Suprapubic skin (tissue), 4 donors: ENCODE results near the gene LMF2. TPM values are rescaled to one million over a fixed set of nuclear protein-coding genes. Genes with fewer than 3 reads are reported as not detected.

Source experiments
- DNase-seq, 2 donors: peaks; one replicate each; pipeline ENCODE4 v3.0.0-alpha.2; 2019; ENCODE audit warnings: low spot score in 2 of 2
- H3K27ac ChIP-seq: fragments of 200-600 bp; sonication (generic); one replicate; pipeline ENCODE4 v1.5.1; 2019
- H3K27me3 ChIP-seq: fragments of 200-600 bp; sonication (generic); one replicate; pipeline ENCODE4 v1.5.1; 2019
- H3K36me3 ChIP-seq: fragments of 200-600 bp; sonication (generic); one replicate; pipeline ENCODE4 v1.5.1; 2019
- H3K4me1 ChIP-seq: fragments of 200-600 bp; sonication (generic); one replicate; pipeline ENCODE4 v1.5.1; 2019
- H3K4me3 ChIP-seq: fragments of 200-600 bp; sonication (generic); one replicate; pipeline ENCODE4 v1.5.1; 2019; ENCODE audit warnings: mild to moderate bottlenecking
- H3K9me3 ChIP-seq: fragments of 200-600 bp; sonication (generic); one replicate; pipeline ENCODE4 v1.5.1; 2019
- CTCF ChIP-seq, 2 donors: fragments of 200-600 bp in 1 of 2; fragments of 450-650 bp in 1 of 2; sonication (generic) in 1 of 2; IDR thresholded peaks; one replicate each; pipeline ENCODE4 v1.5.1; 2016 to 2019; ENCODE audit warnings: antibody characterized with exemption in 2 of 2, mild to moderate bottlenecking in 1 of 2, moderate library complexity in 1 of 2
- EP300 ChIP-seq: sonication (generic); formaldehyde crosslinking; IDR thresholded peaks from one replicate; pipeline ENCODE4 v1.6.1; 2017; ENCODE audit warnings: antibody characterized with exemption
- POLR2A ChIP-seq, 2 donors: fragments of 450-650 bp; IDR thresholded peaks; one replicate each; pipeline ENCODE4 v1.6.1; 2017; ENCODE audit warnings: antibody characterized with exemption in 2 of 2, mild to moderate bottlenecking in 2 of 2, moderate library complexity in 2 of 2
- POLR2AphosphoS5 ChIP-seq, 3 donors: sonication (generic); formaldehyde crosslinking; IDR thresholded peaks; one replicate each; pipeline ENCODE4 v1.6.1; 2017; ENCODE audit warnings: antibody characterized with exemption in 3 of 3
- WGBS: methylation state at CpG from one replicate; pipeline ENCODE4 v1.1.5; 2018; 5-methylcytosine and 5-hydroxymethylcytosine counted together
- total RNA-seq, 4 donors: library from RNA; depleted of rRNA; stranded (reverse); fragments of >200 nt; gene quantifications; one replicate each; pipeline ENCODE4 v1.1.0, GENCODE V29; 2016

The LMF2 gene
- total RNA-seq, 4 donors from 2014 or later: 28.9 to 65.6 (median 44.7) TPM

- DNase-seq: no peak
- no peaks in the 10 kb centered on the region for H3K36me3 ChIP-seq
- no peak within 1 kb of the TSS for H3K4me3 ChIP-seq
- peaks cover 53% of the 10 kb centered on the region for H3K27me3 ChIP-seq
- no peak within 1 kb of the TSS for H3K27ac ChIP-seq
- no peaks in the 10 kb centered on the region for H3K9me3 ChIP-seq
- WGBS: 57% methylated on average over 14 of the region's 23 CpGs
- no peak for TF ChIP-seq CTCF (IDR thresholded peaks at IDR 0.05)
- no peak for TF ChIP-seq EP300
- no peak for TF ChIP-seq POLR2AphosphoS5 (IDR thresholded peaks at IDR 0.05)
- no peak for TF ChIP-seq POLR2A (IDR thresholded peaks at IDR 0.05)
- peaks cover 7% of the 10 kb centered on the region for H3K4me1 ChIP-seq
Observed at GRCh38 chr22:50486561-50487289, 20.8 kb downstream of the LMF2 start, which contains the start of gene MIOX. Gene MIOX, plus strand, starts transcription at chr22:50486859. Its CDS starts 39 bp downstream, at chr22:50486898.

- Histone ChIP-seq H3K27ac (no peak overlapping the region), H3K9me3 (no peaks in the 10 kb centered on the region), H3K4me1 (peaks cover 15% of the 10 kb centered on the region), H3K36me3 (no peaks in the 10 kb centered on the region), H3K27me3 (peaks cover 65% of the 10 kb centered on the region), H3K4me3 (no peak overlapping the region)
- WGBS: 60% methylated on average over 29 of the region's 29 CpGs
- TF ChIP-seq EP300: no peak
- TF ChIP-seq POLR2AphosphoS5 (IDR thresholded peaks at IDR 0.05): no peak
- TF ChIP-seq CTCF (IDR thresholded peaks at IDR 0.05): no peak
- no peak for TF ChIP-seq POLR2A (IDR thresholded peaks at IDR 0.05)
- peak in 1 of 2 donors; percentile 67 for DNase-seq
Observed at GRCh38 chr22:50485221-50486131, 22.0 kb downstream of the LMF2 start.

GRCh38 chr22:50483977-50484853 lies 23.3 kb downstream of the LMF2 start:
- no peak for TF ChIP-seq CTCF (IDR thresholded peaks at IDR 0.05)
- no peak for TF ChIP-seq POLR2AphosphoS5 (IDR thresholded peaks at IDR 0.05)
- no peak for TF ChIP-seq EP300
- TF ChIP-seq POLR2A (IDR thresholded peaks at IDR 0.05): no peak
- no peak for DNase-seq
- WGBS: 95% methylated on average over 11 of the region's 31 CpGs
- Histone ChIP-seq H3K4me3 (no peak overlapping the region), H3K27ac (no peak overlapping the region), H3K27me3 (peaks cover 71% of the 10 kb centered on the region), H3K9me3 (no peaks in the 10 kb centered on the region), H3K36me3 (no peaks in the 10 kb centered on the region), H3K4me1 (peaks cover 15% of the 10 kb centered on the region)

- Histone ChIP-seq H3K36me3 (no peaks in the 10 kb centered on the region), H3K9me3 (no peaks in the 10 kb centered on the region), H3K27me3 (peaks cover 71% of the 10 kb centered on the region), H3K4me3 (no peak overlapping the region), H3K4me1 (peaks cover 15% of the 10 kb centered on the region), H3K27ac (no peak overlapping the region)
- TF ChIP-seq POLR2A (IDR thresholded peaks at IDR 0.05) (no peak), CTCF (IDR thresholded peaks at IDR 0.05) (no peak), EP300 (no peak), POLR2AphosphoS5 (IDR thresholded peaks at IDR 0.05) (no peak)
- WGBS: 100% methylated on average over 4 of the region's 8 CpGs
- no peak for DNase-seq
Observed at GRCh38 chr22:50483556-50483955, 23.9 kb downstream of the LMF2 start.
